Endothelial cell of umbilical vein (primary cell): Measurements from ENCODE around the gene STAC2. TPM values are rescaled to one million over a fixed set of nuclear protein-coding genes. Genes with fewer than 3 reads are reported as not detected.

Experiments used
- BruUV-seq: library from RNA; stranded (reverse); fragments of 400-500 nt; replicated peaks from 2 replicates; lab custom pipeline; 2021; lab: Mats Ljungman, UMichigan
- CTCF ChIA-PET: fragments of 300-600, 350-600 bp; sonication (Branson Sonifier 250); formaldehyde crosslinking; loops from one replicate; lab custom pipeline; 2021; ENCODE audit warnings: antibody characterized with exemption, inconsistent platforms; lab: Charles Lee
- POLR2A ChIA-PET: fragments of 300-600, 350-600 bp; sonication (Branson Sonifier 250); formaldehyde crosslinking; loops from one replicate; lab custom pipeline; 2021; ENCODE audit warnings: antibody characterized with exemption, inconsistent platforms; lab: Charles Lee
- DNase-seq: peaks from one replicate; pipeline ENCODE4 v3.0.0-alpha.2; 2011; ENCODE audit warnings: low read depth, low spot score
- FAIRE-seq: peaks from 2 replicates; lab custom pipeline; 2011; peaks lifted over from hg19 to GRCh38; lab: Jason Lieb, UNC
- H2AFZ ChIP-seq: 2 replicates; pipeline ENCODE4 v1.6.0; 2012; ENCODE audit warnings: low read depth, low read length, control low read depth, inconsistent platforms
- H3K27ac ChIP-seq: 2 replicates; pipeline ENCODE4 v1.5.1; 2011; ENCODE audit warnings: low read depth, mild to moderate bottlenecking, control low read depth, low read length, moderate library complexity; ENCODE audit not compliant: insufficient read depth
- H3K27me3 ChIP-seq, 2 experiments: 2 replicates each; pipeline versions ENCODE4 v1.6.0 to v1.6.1; 2011; ENCODE audit warnings: low read length in 2 of 2, mixed read lengths in 1 of 2; ENCODE audit not compliant: control insufficient read depth in 2 of 2, insufficient read depth in 2 of 2
- H3K36me3 ChIP-seq, 2 experiments: 2 replicates in 1 of 2; 3 replicates in 1 of 2; pipeline ENCODE4 v1.5.1; 2011; ENCODE audit warnings: low read length in 2 of 2, mild to moderate bottlenecking in 1 of 2, moderate library complexity in 1 of 2; ENCODE audit not compliant: control insufficient read depth in 2 of 2, insufficient read depth in 2 of 2; ENCODE audit errors: extremely low read depth in 1 of 2
- H3K4me1 ChIP-seq: 3 replicates; pipeline ENCODE4 v1.5.1; 2011; ENCODE audit warnings: mild to moderate bottlenecking, low read length; ENCODE audit not compliant: control insufficient read depth, insufficient read depth; ENCODE audit errors: extremely low read depth
- H3K4me2 ChIP-seq: 2 replicates; pipeline ENCODE4 v1.6.1; 2011; ENCODE audit warnings: low read length, control low read depth, mixed read lengths; ENCODE audit not compliant: insufficient read depth
- H3K4me3 ChIP-seq, 3 experiments: fragments of 200-600 bp in 1 of 3; sonication (generic), shearing (Covaris generic) in 1 of 3; replicated peaks in 1 of 3; 2 replicates each; pipeline ENCODE4 v1.5.1; 2011 to 2016; ENCODE audit warnings: control low read depth in 3 of 3, low read length in 3 of 3, mild to moderate bottlenecking in 2 of 3, inconsistent platforms in 1 of 3, low read depth in 1 of 3, moderate library complexity in 1 of 3; ENCODE audit not compliant: insufficient read depth in 1 of 3
- H3K79me2 ChIP-seq: 2 replicates; pipeline ENCODE4 v1.6.0; 2012; ENCODE audit warnings: low read length, inconsistent platforms; ENCODE audit not compliant: control insufficient read depth, insufficient read depth
- H3K9ac ChIP-seq: replicated peaks from 2 replicates; pipeline ENCODE3; 2011; ENCODE audit warnings: low read length, control low read depth; ENCODE audit not compliant: insufficient read depth; ENCODE audit errors: extremely low read depth
- H3K9me1 ChIP-seq: replicated peaks from 3 replicates; pipeline ENCODE4 v1.6.0; 2011; ENCODE audit warnings: mild to moderate bottlenecking, low read length; ENCODE audit not compliant: control insufficient read depth, insufficient read depth; ENCODE audit errors: extremely low read depth
- H3K9me3 ChIP-seq: replicated peaks from 2 replicates; pipeline ENCODE4 v1.5.1; 2012; ENCODE audit warnings: low read length, inconsistent platforms; ENCODE audit not compliant: control insufficient read depth, insufficient read depth
- H4K20me1 ChIP-seq: replicated peaks from 2 replicates; pipeline ENCODE3; 2011; ENCODE audit warnings: mild to moderate bottlenecking, low read length; ENCODE audit not compliant: control insufficient read depth, insufficient read depth; ENCODE audit errors: extremely low read depth
- EZH2 ChIP-seq: IDR thresholded peaks from 2 replicates; pipeline ENCODE4 v1.6.1; 2012; ENCODE audit warnings: borderline replicate concordance, low read depth, mild to moderate bottlenecking, moderate library complexity, low read length, inconsistent platforms; ENCODE audit not compliant: severe bottlenecking
- FOS ChIP-seq: IDR thresholded peaks from 2 replicates; pipeline ENCODE4 v1.6.1; 2011; ENCODE audit warnings: mild to moderate bottlenecking, low read length, moderate library complexity, borderline replicate concordance; ENCODE audit not compliant: insufficient read depth
- GATA2 ChIP-seq: IDR thresholded peaks from 2 replicates; pipeline ENCODE4 v1.7.0; 2011; ENCODE audit warnings: low read depth, mild to moderate bottlenecking, moderate library complexity, mixed read lengths, low read length; ENCODE audit not compliant: insufficient read length, insufficient read depth
- JUN ChIP-seq: IDR thresholded peaks from 2 replicates; pipeline ENCODE4 v1.6.1; 2011; ENCODE audit warnings: borderline replicate concordance, low read depth; ENCODE audit not compliant: insufficient read length, insufficient read depth
- MAX ChIP-seq: IDR thresholded peaks from 2 replicates; pipeline ENCODE4 v1.6.1; 2011; ENCODE audit not compliant: insufficient read depth, insufficient read length
- MYC ChIP-seq: IDR thresholded peaks from one replicate; pipeline ENCODE4 v1.6.1; 2011; ENCODE audit warnings: mild to moderate bottlenecking, low read depth, low read length
- POLR2A ChIP-seq: IDR thresholded peaks from 2 replicates; pipeline ENCODE4 v1.6.1; 2012; ENCODE audit warnings: low read depth, mild to moderate bottlenecking, control low read depth, low read length
- POLR2AphosphoS5 ChIP-seq: IDR thresholded peaks from 2 replicates; pipeline ENCODE4 v1.6.1; 2012; ENCODE audit warnings: low read depth, mild to moderate bottlenecking, control low read depth, low read length, moderate library complexity; ENCODE audit not compliant: insufficient read depth
- dilution Hi-C: fragments of 300-500 bp; cut with MboI; formaldehyde crosslinking; loops from one replicate; pipeline ENCODE4 v1.15.0; 2019; ENCODE audit warnings: low sequenced_read_pairs; ENCODE audit not compliant: extremely low pct_ligation_motif_present
- intact Hi-C: fragments of 100-400 bp; cut with micrococcal nuclease; formaldehyde crosslinking; loops from one replicate; pipeline ENCODE4 v1.10.0; 2022
- polyA plus RNA-seq, 4 experiments: library from polyadenylated mRNA; depleted of rRNA in 3 of 4; stranded (reverse) in 3 of 4; unstranded in 1 of 4; fragments of >200 nt; gene quantifications; 2 replicates each; pipeline versions ENCODE4 v1.2.1 to v1.2.3, GENCODE V29; 2011 to 2012; ENCODE audit warnings: missing spikeins in 1 of 4
- total RNA-seq: library from RNA; stranded (reverse); gene quantifications from 2 replicates; pipeline ENCODE4 v1.2.3, GENCODE V29; 2021
- TF ChIP-seq, protein P1 (sequence below), 2 donors: IDR thresholded peaks; 1 replicate in 1 of 2; 2 replicates in 1 of 2; pipeline ENCODE4 v1.5.1; 2011; ENCODE audit warnings: low read length in 2 of 2, mild to moderate bottlenecking in 2 of 2, moderate library complexity in 2 of 2, control low read depth in 1 of 2, inconsistent platforms in 1 of 2, low read depth in 1 of 2; ENCODE audit not compliant: insufficient read depth in 1 of 2; ENCODE audit errors: extremely low read depth in 1 of 2

Gene STAC2
- total and polyA plus RNA-seq, 2 donors (not counting 3 experiments of a cell fraction or from before 2014, with no cell fraction given): not detected

- peaks cover 33 to 39% of the 10 kb centered on the region in 2 experiments for H3K27me3 ChIP-seq
- BruUV-seq: no TSS peak
- no peak for FAIRE-seq
These were observed 2.6 kb downstream of the STAC2 start for GRCh38 chr17:39222866-39223834.

DNA sequence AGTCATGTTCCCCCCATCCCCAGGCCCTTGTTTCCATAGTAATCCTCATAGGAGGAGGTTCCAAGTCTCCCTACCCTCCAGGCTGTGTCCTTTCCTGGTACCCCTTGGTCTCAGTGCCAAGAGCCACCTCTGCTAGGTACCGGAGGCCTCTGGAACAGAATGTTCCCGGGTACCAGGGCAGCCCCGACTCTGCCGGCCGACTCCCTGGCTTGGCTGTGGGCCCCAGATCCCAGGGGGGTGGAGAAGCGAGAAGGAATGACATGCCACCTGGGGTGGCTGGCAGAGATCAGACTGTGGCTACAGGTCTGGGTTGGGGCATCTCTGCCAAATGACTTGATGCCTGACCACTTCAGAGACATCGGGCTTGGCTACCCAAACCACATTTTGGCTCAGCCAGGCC, 3.6 kb downstream of the STAC2 start:
- no peak for FAIRE-seq
- peaks cover 9% of the 10 kb centered on the region for H3K4me1 ChIP-seq
- H3K9me1 ChIP-seq: no peaks in the 10 kb centered on the region
- no TSS peak for BruUV-seq
- intact Hi-C loops (no loop called here), dilution Hi-C loops (no loop called here)
- ChIA-PET POLR2A (no interaction called here), CTCF (interaction anchor here (3.8 kb wide), 1 partner anchor 10 kb away, joined by 15 read pairs; no protein-coding TSS in a partner anchor)
- no peak overlapping the region for H3K27ac ChIP-seq
- no peak overlapping the region for H2AFZ ChIP-seq
- H3K79me2 ChIP-seq: no peaks in the 10 kb centered on the region
- no peak for DNase-seq
- no peak overlapping the region for H3K9ac ChIP-seq
- H3K4me2 ChIP-seq: no peak overlapping the region
- H3K36me3 ChIP-seq: no peaks in the 10 kb centered on the region
- H3K27me3 ChIP-seq: peaks cover 39 to 44% of the 10 kb centered on the region in 2 experiments
- H4K20me1 ChIP-seq: no peaks in the 10 kb centered on the region
- no peak for TF ChIP-seq EZH2
- TF ChIP-seq, protein P1, sequence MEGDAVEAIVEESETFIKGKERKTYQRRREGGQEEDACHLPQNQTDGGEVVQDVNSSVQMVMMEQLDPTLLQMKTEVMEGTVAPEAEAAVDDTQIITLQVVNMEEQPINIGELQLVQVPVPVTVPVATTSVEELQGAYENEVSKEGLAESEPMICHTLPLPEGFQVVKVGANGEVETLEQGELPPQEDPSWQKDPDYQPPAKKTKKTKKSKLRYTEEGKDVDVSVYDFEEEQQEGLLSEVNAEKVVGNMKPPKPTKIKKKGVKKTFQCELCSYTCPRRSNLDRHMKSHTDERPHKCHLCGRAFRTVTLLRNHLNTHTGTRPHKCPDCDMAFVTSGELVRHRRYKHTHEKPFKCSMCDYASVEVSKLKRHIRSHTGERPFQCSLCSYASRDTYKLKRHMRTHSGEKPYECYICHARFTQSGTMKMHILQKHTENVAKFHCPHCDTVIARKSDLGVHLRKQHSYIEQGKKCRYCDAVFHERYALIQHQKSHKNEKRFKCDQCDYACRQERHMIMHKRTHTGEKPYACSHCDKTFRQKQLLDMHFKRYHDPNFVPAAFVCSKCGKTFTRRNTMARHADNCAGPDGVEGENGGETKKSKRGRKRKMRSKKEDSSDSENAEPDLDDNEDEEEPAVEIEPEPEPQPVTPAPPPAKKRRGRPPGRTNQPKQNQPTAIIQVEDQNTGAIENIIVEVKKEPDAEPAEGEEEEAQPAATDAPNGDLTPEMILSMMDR (IDR thresholded peaks at IDR 0.05; ENCODE audit: extremely low read depth in 1 of 2, insufficient read depth in 1 of 2, low read depth in 1 of 2, low read length in 2 of 2): no peak
- TF ChIP-seq JUN: no peak
- no peak for TF ChIP-seq POLR2A
- no peak for TF ChIP-seq MYC
- TF ChIP-seq GATA2: no peak
- TF ChIP-seq MAX: no peak
- no peak for TF ChIP-seq POLR2AphosphoS5
- TF ChIP-seq FOS: no peak
- no peak overlapping the region for H3K4me3 ChIP-seq
- H3K9me3 ChIP-seq: no peaks in the 10 kb centered on the region

More at GRCh38 chr17:39222866-39223834, 2.6 kb downstream of the STAC2 start:
- H3K4me1 ChIP-seq: peaks cover 9% of the 10 kb centered on the region
- intact Hi-C loops: no loop called here
- H3K9me3 ChIP-seq: no peaks in the 10 kb centered on the region
- H3K9me1 ChIP-seq: no peaks in the 10 kb centered on the region
- no peak overlapping the region for H3K9ac ChIP-seq
- H3K4me3 ChIP-seq: no peak overlapping the region
- H3K79me2 ChIP-seq: no peaks in the 10 kb centered on the region
- no peak overlapping the region for H3K4me2 ChIP-seq
- no peak for DNase-seq
- H3K27ac ChIP-seq: no peak overlapping the region
- no peaks in the 10 kb centered on the region for H4K20me1 ChIP-seq
- H2AFZ ChIP-seq: no peak overlapping the region
- POLR2A ChIA-PET: no interaction called here
- no peaks in the 10 kb centered on the region for H3K36me3 ChIP-seq
- CTCF ChIA-PET: interaction anchor here (0.8 to 3.8 kb wide), 6 partner anchors 9 to 59 kb away, joined by 4 to 15 read pairs (median 6); no protein-coding TSS in a partner anchor
- TF ChIP-seq POLR2A (no peak), JUN (no peak), EZH2 (no peak)
- dilution Hi-C loops: no loop called here
